Hepatocyte (in vitro differentiated cells): Measurements from ENCODE around the gene ACKR3. TPM values are rescaled to one million over a fixed set of nuclear protein-coding genes. Genes with fewer than 3 reads are reported as not detected.

Experiments used
- DNase-seq: peaks from one replicate; pipeline ENCODE4 v3.0.0-alpha.2; 2016; ENCODE audit warnings: low spot score
- H2AFZ ChIP-seq: fragments of 200-600 bp; sonication (generic); 2 replicates; pipeline ENCODE4 v1.6.0; 2016; ENCODE audit warnings: antibody characterized with exemption, mild to moderate bottlenecking
- H3K27ac ChIP-seq: fragments of 200-600 bp; sonication (generic); 2 replicates; pipeline ENCODE4 v1.5.1; 2016; ENCODE audit warnings: mild to moderate bottlenecking
- H3K27me3 ChIP-seq: fragments of 200-600 bp; sonication (generic); 2 replicates; pipeline ENCODE4 v1.6.1; 2016
- H3K36me3 ChIP-seq: fragments of 200-600 bp; sonication (generic); replicated peaks from 2 replicates; pipeline ENCODE4 v1.5.1; 2016; ENCODE audit warnings: low read depth; ENCODE audit not compliant: insufficient read depth
- H3K4me1 ChIP-seq: fragments of 200-600 bp; sonication (generic); 2 replicates; pipeline ENCODE4 v1.5.1; 2016; ENCODE audit warnings: mild to moderate bottlenecking, moderate library complexity; ENCODE audit not compliant: insufficient read depth
- H3K4me2 ChIP-seq: fragments of 200-600 bp; sonication (generic); 2 replicates; pipeline ENCODE4 v1.6.0; 2016
- H3K4me3 ChIP-seq: fragments of 200-600 bp; sonication (generic); 2 replicates; pipeline ENCODE4 v1.5.1; 2016; ENCODE audit warnings: mild to moderate bottlenecking
- H3K79me2 ChIP-seq: fragments of 200-600 bp; sonication (generic); 2 replicates; pipeline ENCODE4 v1.6.0; 2017; ENCODE audit warnings: mild to moderate bottlenecking
- H3K9me2 ChIP-seq: fragments of 200-600 bp; sonication (generic); replicated peaks from 2 replicates; pipeline ENCODE4 v1.6.0; 2017; ENCODE audit warnings: mild to moderate bottlenecking; ENCODE audit not compliant: insufficient read depth
- H3K9me3 ChIP-seq: fragments of 200-600 bp; sonication (generic); 2 replicates; pipeline ENCODE4 v1.5.1; 2016; ENCODE audit warnings: low read depth, mild to moderate bottlenecking
- H4K20me1 ChIP-seq: fragments of 200-600 bp; sonication (generic); 2 replicates; pipeline ENCODE4 v1.6.0; 2016; ENCODE audit warnings: mild to moderate bottlenecking; ENCODE audit not compliant: insufficient read depth, poor library complexity, severe bottlenecking
- EZH2 ChIP-seq: fragments of 200-600 bp; sonication (generic); IDR thresholded peaks from 2 replicates; pipeline ENCODE4 v1.6.1; 2016; ENCODE audit warnings: antibody characterized with exemption, mild to moderate bottlenecking, borderline replicate concordance
- EZH2phosphoT487 ChIP-seq: fragments of 200-600 bp; sonication (generic); IDR thresholded peaks from one replicate; pipeline ENCODE4 v1.6.1; 2018; ENCODE audit warnings: antibody characterized with exemption, mild to moderate bottlenecking, low read depth, moderate library complexity; ENCODE audit not compliant: unreplicated experiment, severe bottlenecking
- WGBS: methylation state at CpG from one replicate; pipeline ENCODE4 v1.1.6; 2016; ENCODE audit warnings: low lambda C conversion rate; ENCODE audit errors: missing lambda C conversion rate; 5-methylcytosine and 5-hydroxymethylcytosine counted together
- polyA plus RNA-seq: library from polyadenylated mRNA; unstranded; fragments of >200 nt; fragmentation: Nextera tagmentation; extraction: Ambion mirVana; gene quantifications from 2 replicates; pipeline ENCODE4 v1.2.1, GENCODE V29; 2016
- total RNA-seq: library from RNA; depleted of rRNA; stranded (reverse); fragments of >200 nt; gene quantifications from 2 replicates; pipeline ENCODE4 v1.2.3, GENCODE V29; 2014
- TF ChIP-seq, protein P1 (sequence below): fragments of 200-600 bp; sonication (generic); IDR thresholded peaks from 2 replicates; pipeline ENCODE4 v1.5.1; 2016; ENCODE audit warnings: antibody characterized with exemption, mild to moderate bottlenecking; ENCODE audit not compliant: poor library complexity

The ACKR3 gene
- total and polyA plus RNA-seq, 2 experiments from 2014 or later, result 49.5 to 58.9 TPM

DNA sequence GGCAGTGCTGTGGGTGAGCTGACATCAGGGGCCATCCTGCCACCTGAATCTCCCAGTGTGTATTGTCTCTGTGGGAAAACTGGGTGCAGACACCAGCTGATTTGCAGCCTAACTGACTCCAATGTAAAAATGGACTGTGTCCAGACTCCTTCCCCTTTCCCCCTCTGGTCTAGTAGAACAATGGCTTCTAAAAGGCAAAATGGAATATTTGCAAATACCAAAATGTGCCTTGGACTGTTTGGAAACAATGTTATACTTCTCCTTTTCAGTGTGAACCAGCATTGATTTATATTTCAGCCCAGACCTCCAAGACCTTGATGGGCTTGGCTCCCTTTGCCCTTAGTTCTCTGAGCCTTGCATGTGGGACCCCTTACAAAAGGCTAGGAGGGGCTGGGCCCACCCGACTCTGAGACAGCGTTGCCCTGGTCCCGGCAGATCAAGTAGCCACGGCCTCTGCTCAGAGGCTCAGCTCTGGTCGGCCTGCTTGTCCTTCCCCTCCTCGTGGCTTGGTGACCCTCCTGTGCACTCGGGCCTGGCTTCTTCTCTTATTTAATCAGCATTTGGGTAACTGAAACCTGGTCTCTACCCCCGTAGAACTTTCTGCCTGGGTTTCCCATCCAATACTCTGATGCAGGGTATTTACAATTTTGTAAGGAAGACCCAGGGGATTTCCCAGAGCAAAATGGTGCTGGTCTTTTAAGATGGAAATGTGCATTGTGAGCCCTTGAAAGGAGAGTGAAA is 18.0 kb upstream of the ACKR3 start:
- 80% methylated on average over 8 of the region's 8 CpGs for WGBS
- Histone ChIP-seq H3K27me3 (no peaks in the 10 kb centered on the region), H3K79me2 (no peaks in the 10 kb centered on the region), H3K36me3 (no peaks in the 10 kb centered on the region), H3K9me3 (no peaks in the 10 kb centered on the region), H4K20me1 (no peaks in the 10 kb centered on the region), H3K4me3 (no peak overlapping the region), H3K4me1 (peaks cover 6% of the 10 kb centered on the region), H2AFZ (no peak overlapping the region), H3K27ac (no peak overlapping the region), H3K4me2 (no peak overlapping the region), H3K9me2 (no peaks in the 10 kb centered on the region)
- DNase-seq, result no peak
- TF ChIP-seq, protein P1, sequence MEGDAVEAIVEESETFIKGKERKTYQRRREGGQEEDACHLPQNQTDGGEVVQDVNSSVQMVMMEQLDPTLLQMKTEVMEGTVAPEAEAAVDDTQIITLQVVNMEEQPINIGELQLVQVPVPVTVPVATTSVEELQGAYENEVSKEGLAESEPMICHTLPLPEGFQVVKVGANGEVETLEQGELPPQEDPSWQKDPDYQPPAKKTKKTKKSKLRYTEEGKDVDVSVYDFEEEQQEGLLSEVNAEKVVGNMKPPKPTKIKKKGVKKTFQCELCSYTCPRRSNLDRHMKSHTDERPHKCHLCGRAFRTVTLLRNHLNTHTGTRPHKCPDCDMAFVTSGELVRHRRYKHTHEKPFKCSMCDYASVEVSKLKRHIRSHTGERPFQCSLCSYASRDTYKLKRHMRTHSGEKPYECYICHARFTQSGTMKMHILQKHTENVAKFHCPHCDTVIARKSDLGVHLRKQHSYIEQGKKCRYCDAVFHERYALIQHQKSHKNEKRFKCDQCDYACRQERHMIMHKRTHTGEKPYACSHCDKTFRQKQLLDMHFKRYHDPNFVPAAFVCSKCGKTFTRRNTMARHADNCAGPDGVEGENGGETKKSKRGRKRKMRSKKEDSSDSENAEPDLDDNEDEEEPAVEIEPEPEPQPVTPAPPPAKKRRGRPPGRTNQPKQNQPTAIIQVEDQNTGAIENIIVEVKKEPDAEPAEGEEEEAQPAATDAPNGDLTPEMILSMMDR, result no peak
- TF ChIP-seq EZH2phosphoT487 (no peak), EZH2 (no peak)

DNA sequence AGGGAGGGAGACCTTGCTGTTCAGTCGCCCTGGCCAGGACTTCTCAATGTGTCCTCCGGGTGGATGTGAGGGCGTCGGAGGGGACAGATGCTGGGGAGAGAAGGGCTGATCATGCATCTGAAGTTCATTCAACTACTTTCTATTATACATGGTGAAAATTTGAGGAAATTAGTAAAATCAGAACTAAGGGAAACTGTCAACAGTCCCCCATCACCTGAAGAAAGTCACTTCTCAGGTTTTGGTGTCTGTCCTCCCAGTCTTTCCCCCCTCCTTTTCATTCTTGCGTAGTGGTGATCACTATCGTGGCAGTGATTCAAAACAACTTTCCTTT is 17.4 kb upstream of the ACKR3 start:
- TF ChIP-seq, protein P1, result no peak
- no peak for TF ChIP-seq EZH2phosphoT487
- no peak for TF ChIP-seq EZH2
- no peaks in the 10 kb centered on the region for H3K9me2 ChIP-seq
- H3K79me2 ChIP-seq, result no peaks in the 10 kb centered on the region
- no peaks in the 10 kb centered on the region for H3K9me3 ChIP-seq
- H3K27me3 ChIP-seq, result no peaks in the 10 kb centered on the region
- peaks cover 6% of the 10 kb centered on the region for H3K4me1 ChIP-seq
- H2AFZ ChIP-seq, result no peak overlapping the region
- H3K4me3 ChIP-seq, result no peak overlapping the region
- WGBS, result 83% methylated on average over 6 of the region's 6 CpGs
- no peak overlapping the region for H3K4me2 ChIP-seq
- no peak for DNase-seq
- H4K20me1 ChIP-seq, result no peaks in the 10 kb centered on the region
- no peaks in the 10 kb centered on the region for H3K36me3 ChIP-seq
- H3K27ac ChIP-seq, result no peak overlapping the region

DNA sequence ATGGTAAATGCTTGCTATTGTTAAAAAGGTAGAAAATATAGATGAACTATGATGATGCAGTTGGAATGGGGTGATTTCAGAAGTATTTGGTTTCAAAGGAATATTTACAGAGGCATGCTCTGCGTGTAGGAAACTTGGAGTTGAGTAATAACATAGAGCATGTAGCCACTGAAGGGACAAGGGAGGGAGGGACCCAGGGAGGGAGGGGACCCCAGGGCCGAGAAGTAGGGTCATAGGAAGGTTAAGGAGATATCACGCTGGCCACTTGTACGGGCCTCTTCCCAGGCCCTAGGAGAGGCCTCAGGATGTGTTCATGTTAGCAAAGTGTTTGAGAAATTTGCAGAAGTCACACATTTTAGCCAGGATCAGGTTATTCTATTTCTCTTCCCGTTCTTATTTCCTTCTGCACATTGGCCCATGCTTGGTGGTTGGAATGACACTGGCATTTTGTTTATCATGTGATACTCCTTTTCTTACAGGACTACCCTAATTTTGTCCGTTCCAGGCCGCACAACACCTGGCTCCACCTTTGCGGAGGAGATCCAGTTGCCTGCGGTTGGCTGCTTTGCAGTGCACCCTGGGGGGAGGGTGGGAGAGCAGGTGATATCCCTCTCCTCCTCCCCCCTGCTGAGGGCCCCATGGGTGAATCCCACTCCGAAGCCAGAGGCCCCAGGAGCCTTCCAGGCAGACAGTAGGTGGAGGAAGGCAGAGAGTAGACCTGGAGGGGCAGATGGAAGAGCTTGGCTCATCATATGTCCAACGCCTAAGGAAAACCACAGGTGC is 16.9 kb upstream of the ACKR3 start:
- Histone ChIP-seq H3K4me1 (peaks cover 6% of the 10 kb centered on the region), H3K9me3 (no peaks in the 10 kb centered on the region), H3K27ac (no peak overlapping the region), H3K4me2 (no peak overlapping the region), H3K27me3 (no peaks in the 10 kb centered on the region), H3K36me3 (no peaks in the 10 kb centered on the region), H3K79me2 (no peaks in the 10 kb centered on the region), H3K4me3 (no peak overlapping the region), H2AFZ (no peak overlapping the region), H3K9me2 (no peaks in the 10 kb centered on the region), H4K20me1 (no peaks in the 10 kb centered on the region)
- TF ChIP-seq EZH2phosphoT487, result no peak
- TF ChIP-seq, protein P1, result no peak
- TF ChIP-seq EZH2, result no peak
- no peak for DNase-seq
- 80% methylated on average over 11 of the region's 11 CpGs for WGBS
